Fibroblast of the conjunctiva (primary cell): ENCODE data around the gene DNAH8.
A peak's percentile ranks its signal among the peaks of the same experiment; 100 is the strongest.
"Not testable (repeated sequence)": the region's sequence is repeated elsewhere in the genome, so short reads cannot be mapped to it uniquely, and the experiment has no call there.

ENCODE experiments used
- DNase-seq: peaks from one replicate; pipeline ENCODE4 v3.0.0-alpha.2; 2010; ENCODE audit warnings: low read depth

DNAH8 gene

GRCh38 chr6:38909015-38909730, 194.1 kb downstream of the DNAH8 start:
- no peak for DNase-seq

- no peak for DNase-seq
Observed at GRCh38 chr6:38910207-38910606, 195.1 kb downstream of the DNAH8 start.

GRCh38 chr6:38912378-38912777, 197.3 kb downstream of the DNAH8 start:
- no peak for DNase-seq

- DNase-seq, result no peak
Observed at GRCh38 chr6:38915205-38915925, 200.3 kb downstream of the DNAH8 start.

- DNase-seq, result not testable (repeated sequence)
Observed at GRCh38 chr6:38921540-38921939, 206.4 kb downstream of the DNAH8 start.

GRCh38 chr6:38924791-38925509, 209.8 kb downstream of the DNAH8 start:
- DNase-seq, result no peak

- no peak for DNase-seq
Observed at GRCh38 chr6:38929560-38929959, 214.4 kb downstream of the DNAH8 start.

GRCh38 chr6:38933426-38933825, 218.3 kb downstream of the DNAH8 start:
- DNase-seq, result no peak

- DNase-seq, result no peak
Observed at GRCh38 chr6:38935051-38935450, 219.9 kb downstream of the DNAH8 start.

- DNase-seq, result no peak
Observed at GRCh38 chr6:38937839-38938613, 222.9 kb downstream of the DNAH8 start.

GRCh38 chr6:38938741-38939140, 223.6 kb downstream of the DNAH8 start:
- no peak for DNase-seq

GRCh38 chr6:38942442-38942841, 227.3 kb downstream of the DNAH8 start:
- no peak for DNase-seq

GRCh38 chr6:38942965-38943364, 227.9 kb downstream of the DNAH8 start:
- no peak for DNase-seq

- no peak for DNase-seq
Observed at GRCh38 chr6:38943964-38944363, 228.9 kb downstream of the DNAH8 start.

- no peak for DNase-seq
Observed at GRCh38 chr6:38944655-38945279, 229.7 kb downstream of the DNAH8 start.

- no peak for DNase-seq
Observed at GRCh38 chr6:38955861-38956260, 240.8 kb downstream of the DNAH8 start.

GRCh38 chr6:38957426-38957825, 242.3 kb downstream of the DNAH8 start:
- no peak for DNase-seq

GRCh38 chr6:38959138-38959537, 244.0 kb downstream of the DNAH8 start:
- no peak for DNase-seq

GRCh38 chr6:38968702-38969149, 253.6 kb downstream of the DNAH8 start:
- no peak for DNase-seq

- peak; percentile 54 for DNase-seq
Observed at GRCh38 chr6:38973178-38974057, 258.3 kb downstream of the DNAH8 start.
